Hepatocyte (in vitro differentiated cells): ENCODE data around the gene FHL3. TPM values are rescaled to one million over a fixed set of nuclear protein-coding genes. Genes with fewer than 3 reads are reported as not detected.

ENCODE experiments used
- DNase-seq: peaks from one replicate; pipeline ENCODE4 v3.0.0-alpha.2; 2016; ENCODE audit warnings: low spot score
- H2AFZ ChIP-seq: fragments of 200-600 bp; sonication (generic); 2 replicates; pipeline ENCODE4 v1.6.0; 2016; ENCODE audit warnings: antibody characterized with exemption, mild to moderate bottlenecking
- H3K27ac ChIP-seq: fragments of 200-600 bp; sonication (generic); 2 replicates; pipeline ENCODE4 v1.5.1; 2016; ENCODE audit warnings: mild to moderate bottlenecking
- H3K27me3 ChIP-seq: fragments of 200-600 bp; sonication (generic); 2 replicates; pipeline ENCODE4 v1.6.1; 2016
- H3K36me3 ChIP-seq: fragments of 200-600 bp; sonication (generic); replicated peaks from 2 replicates; pipeline ENCODE4 v1.5.1; 2016; ENCODE audit warnings: low read depth; ENCODE audit not compliant: insufficient read depth
- H3K4me1 ChIP-seq: fragments of 200-600 bp; sonication (generic); 2 replicates; pipeline ENCODE4 v1.5.1; 2016; ENCODE audit warnings: mild to moderate bottlenecking, moderate library complexity; ENCODE audit not compliant: insufficient read depth
- H3K4me2 ChIP-seq: fragments of 200-600 bp; sonication (generic); 2 replicates; pipeline ENCODE4 v1.6.0; 2016
- H3K4me3 ChIP-seq: fragments of 200-600 bp; sonication (generic); 2 replicates; pipeline ENCODE4 v1.5.1; 2016; ENCODE audit warnings: mild to moderate bottlenecking
- H3K79me2 ChIP-seq: fragments of 200-600 bp; sonication (generic); 2 replicates; pipeline ENCODE4 v1.6.0; 2017; ENCODE audit warnings: mild to moderate bottlenecking
- H3K9me2 ChIP-seq: fragments of 200-600 bp; sonication (generic); replicated peaks from 2 replicates; pipeline ENCODE4 v1.6.0; 2017; ENCODE audit warnings: mild to moderate bottlenecking; ENCODE audit not compliant: insufficient read depth
- H3K9me3 ChIP-seq: fragments of 200-600 bp; sonication (generic); 2 replicates; pipeline ENCODE4 v1.5.1; 2016; ENCODE audit warnings: low read depth, mild to moderate bottlenecking
- H4K20me1 ChIP-seq: fragments of 200-600 bp; sonication (generic); 2 replicates; pipeline ENCODE4 v1.6.0; 2016; ENCODE audit warnings: mild to moderate bottlenecking; ENCODE audit not compliant: insufficient read depth, poor library complexity, severe bottlenecking
- EZH2 ChIP-seq: fragments of 200-600 bp; sonication (generic); IDR thresholded peaks from 2 replicates; pipeline ENCODE4 v1.6.1; 2016; ENCODE audit warnings: antibody characterized with exemption, mild to moderate bottlenecking, borderline replicate concordance
- EZH2phosphoT487 ChIP-seq: fragments of 200-600 bp; sonication (generic); IDR thresholded peaks from one replicate; pipeline ENCODE4 v1.6.1; 2018; ENCODE audit warnings: antibody characterized with exemption, mild to moderate bottlenecking, low read depth, moderate library complexity; ENCODE audit not compliant: unreplicated experiment, severe bottlenecking
- WGBS: methylation state at CpG from one replicate; pipeline ENCODE4 v1.1.6; 2016; ENCODE audit warnings: low lambda C conversion rate; ENCODE audit errors: missing lambda C conversion rate; 5-methylcytosine and 5-hydroxymethylcytosine counted together
- polyA plus RNA-seq: library from polyadenylated mRNA; unstranded; fragments of >200 nt; fragmentation: Nextera tagmentation; extraction: Ambion mirVana; gene quantifications from 2 replicates; pipeline ENCODE4 v1.2.1, GENCODE V29; 2016
- total RNA-seq: library from RNA; depleted of rRNA; stranded (reverse); fragments of >200 nt; gene quantifications from 2 replicates; pipeline ENCODE4 v1.2.3, GENCODE V29; 2014
- TF ChIP-seq, protein P1 (sequence below): fragments of 200-600 bp; sonication (generic); IDR thresholded peaks from 2 replicates; pipeline ENCODE4 v1.5.1; 2016; ENCODE audit warnings: antibody characterized with exemption, mild to moderate bottlenecking; ENCODE audit not compliant: poor library complexity

Gene FHL3
- total and polyA plus RNA-seq, 2 experiments from 2014 or later: 27.2 to 28.6 TPM

DNA sequence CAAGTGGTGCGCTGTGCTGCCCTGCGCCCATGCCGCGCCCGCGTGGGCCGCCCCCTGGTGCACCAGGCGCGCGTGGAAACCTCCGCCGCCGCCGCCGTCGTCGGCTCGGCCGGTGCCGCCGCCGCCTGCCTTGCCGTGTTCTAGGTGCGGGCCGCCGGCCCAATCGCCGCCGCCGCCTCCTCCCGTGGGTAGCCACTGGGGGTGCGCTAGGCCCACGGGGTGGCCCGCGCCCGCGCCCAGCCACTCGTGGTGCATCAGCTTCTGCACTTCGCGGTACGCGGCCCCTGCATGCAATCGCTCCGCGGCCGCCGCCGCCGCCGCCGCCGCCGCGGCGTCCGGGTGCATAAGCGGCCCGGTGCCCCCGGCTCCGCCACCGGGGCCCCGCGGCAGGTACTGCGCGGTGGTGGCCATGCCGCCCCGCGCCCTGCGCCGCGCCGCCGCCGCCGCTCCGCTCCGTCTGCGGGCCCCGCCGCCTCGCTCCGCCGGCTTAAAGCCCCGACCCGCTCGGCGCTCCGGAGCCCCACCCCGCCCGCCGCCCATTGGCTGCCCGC, 41.1 kb upstream of the FHL3 start, which contains the start of gene POU3F1:
Gene POU3F1, minus strand, starts transcription at position 461 of the 551 bp plus-strand sequence. Its CDS starts 50 bp downstream, at position 411.
- Histone ChIP-seq H3K79me2 (no peaks in the 10 kb centered on the region), H3K27ac (no peak within 1 kb of the TSS), H3K4me1 (peaks cover 14% of the 10 kb centered on the region), H2AFZ (peak within 1 kb of the TSS; percentile 86), H4K20me1 (no peaks in the 10 kb centered on the region), H3K4me3 (peak within 1 kb of the TSS; percentile 70), H3K9me2 (no peaks in the 10 kb centered on the region), H3K4me2 (peak within 1 kb of the TSS; percentile 99), H3K9me3 (no peaks in the 10 kb centered on the region), H3K36me3 (no peaks in the 10 kb centered on the region), H3K27me3 (peaks cover 71% of the 10 kb centered on the region)
- 5% methylated on average over 13 of the region's 92 CpGs for WGBS
- TF ChIP-seq EZH2phosphoT487 (peak; percentile 67), EZH2 (no peak)
- no peak for DNase-seq

GRCh38 chr1:38045401-38046332, 40.4 kb upstream of the FHL3 start:
- H3K9me3 ChIP-seq: no peaks in the 10 kb centered on the region
- 4% methylated on average over 67 of the region's 115 CpGs for WGBS
- no peak overlapping the region for H2AFZ ChIP-seq
- H3K27me3 ChIP-seq: peaks cover 76% of the 10 kb centered on the region
- no peaks in the 10 kb centered on the region for H3K9me2 ChIP-seq
- DNase-seq: no peak
- TF ChIP-seq EZH2: peak; percentile 40
- TF ChIP-seq, protein P1, sequence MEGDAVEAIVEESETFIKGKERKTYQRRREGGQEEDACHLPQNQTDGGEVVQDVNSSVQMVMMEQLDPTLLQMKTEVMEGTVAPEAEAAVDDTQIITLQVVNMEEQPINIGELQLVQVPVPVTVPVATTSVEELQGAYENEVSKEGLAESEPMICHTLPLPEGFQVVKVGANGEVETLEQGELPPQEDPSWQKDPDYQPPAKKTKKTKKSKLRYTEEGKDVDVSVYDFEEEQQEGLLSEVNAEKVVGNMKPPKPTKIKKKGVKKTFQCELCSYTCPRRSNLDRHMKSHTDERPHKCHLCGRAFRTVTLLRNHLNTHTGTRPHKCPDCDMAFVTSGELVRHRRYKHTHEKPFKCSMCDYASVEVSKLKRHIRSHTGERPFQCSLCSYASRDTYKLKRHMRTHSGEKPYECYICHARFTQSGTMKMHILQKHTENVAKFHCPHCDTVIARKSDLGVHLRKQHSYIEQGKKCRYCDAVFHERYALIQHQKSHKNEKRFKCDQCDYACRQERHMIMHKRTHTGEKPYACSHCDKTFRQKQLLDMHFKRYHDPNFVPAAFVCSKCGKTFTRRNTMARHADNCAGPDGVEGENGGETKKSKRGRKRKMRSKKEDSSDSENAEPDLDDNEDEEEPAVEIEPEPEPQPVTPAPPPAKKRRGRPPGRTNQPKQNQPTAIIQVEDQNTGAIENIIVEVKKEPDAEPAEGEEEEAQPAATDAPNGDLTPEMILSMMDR: no peak
- TF ChIP-seq EZH2phosphoT487: peak; percentile 76
- H3K36me3 ChIP-seq: no peaks in the 10 kb centered on the region
- peak overlapping the region; percentile 76 for H3K4me2 ChIP-seq
- no peak overlapping the region for H3K27ac ChIP-seq
- no peaks in the 10 kb centered on the region for H3K79me2 ChIP-seq
- no peak overlapping the region for H3K4me3 ChIP-seq
- peaks cover 14% of the 10 kb centered on the region for H3K4me1 ChIP-seq
- H4K20me1 ChIP-seq: no peaks in the 10 kb centered on the region

DNA sequence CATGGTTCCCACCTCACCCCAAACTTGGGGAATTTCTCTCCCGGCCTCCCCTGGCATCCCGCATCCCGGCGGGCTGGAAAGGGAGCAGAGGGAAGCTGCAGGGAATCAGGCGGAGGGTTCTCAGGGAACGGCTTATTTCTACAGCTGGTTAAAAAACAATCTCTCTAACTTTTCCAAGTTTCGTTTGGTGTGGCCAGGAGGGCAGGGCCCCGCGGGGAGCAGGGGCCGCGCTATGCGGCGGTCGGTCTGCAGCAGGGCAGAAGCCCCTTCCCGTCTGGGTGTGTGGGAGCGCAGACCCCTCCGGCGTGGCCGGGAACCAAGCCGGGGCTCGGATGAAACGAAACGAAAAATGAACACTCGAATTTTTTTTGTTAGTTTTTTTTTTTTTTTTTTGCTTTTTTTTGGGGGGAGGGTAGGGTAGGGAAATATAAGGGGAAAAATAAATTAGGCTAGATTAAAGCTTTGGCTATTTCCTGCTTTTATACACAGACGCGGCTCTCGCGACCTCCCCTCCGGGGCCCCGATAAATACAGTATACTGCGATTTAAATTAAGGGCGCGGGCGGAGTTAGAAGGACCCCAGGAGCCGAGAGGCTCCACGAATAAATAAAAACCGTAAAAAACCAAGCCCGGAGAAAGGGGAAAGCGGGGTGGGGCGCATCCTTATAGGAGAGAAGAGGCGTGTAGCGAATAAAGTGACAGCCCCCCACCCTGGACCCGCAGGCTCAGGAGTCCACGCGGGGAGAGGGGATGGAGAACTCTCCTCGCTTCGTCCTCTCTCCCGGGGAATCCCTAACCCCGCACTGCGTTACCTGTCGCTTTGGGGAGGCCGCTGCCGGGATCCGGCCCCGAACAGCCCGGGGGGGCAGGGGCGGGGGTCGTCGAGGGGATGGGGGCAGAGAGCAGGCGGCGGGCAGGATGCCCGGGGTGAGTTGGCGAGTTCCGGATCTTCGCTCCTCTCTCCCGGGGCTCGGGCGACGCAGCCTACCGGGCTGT, 39.2 kb upstream of the FHL3 start:
- Histone ChIP-seq H3K36me3 (no peaks in the 10 kb centered on the region), H3K4me1 (peaks cover 14% of the 10 kb centered on the region), H2AFZ (peak overlapping the region; percentile 56), H3K9me3 (no peaks in the 10 kb centered on the region), H3K9me2 (no peaks in the 10 kb centered on the region), H3K4me3 (no peak overlapping the region), H3K79me2 (no peaks in the 10 kb centered on the region), H3K27me3 (peaks cover 75% of the 10 kb centered on the region), H3K4me2 (peak overlapping the region; percentile 65), H4K20me1 (no peaks in the 10 kb centered on the region), H3K27ac (no peak overlapping the region)
- no peak for DNase-seq
- WGBS: 4% methylated on average over 58 of the region's 70 CpGs
- TF ChIP-seq EZH2phosphoT487 (peak; percentile 91), EZH2 (peak; percentile 96)
- TF ChIP-seq, protein P1: no peak
